Measurements from ENCODE around the gene ENTREP3.

GRCh38 chr1:155282488-155283091 is 27.3 kb upstream of the ENTREP3 start:
- TF ChIP-seq, protein P1, sequence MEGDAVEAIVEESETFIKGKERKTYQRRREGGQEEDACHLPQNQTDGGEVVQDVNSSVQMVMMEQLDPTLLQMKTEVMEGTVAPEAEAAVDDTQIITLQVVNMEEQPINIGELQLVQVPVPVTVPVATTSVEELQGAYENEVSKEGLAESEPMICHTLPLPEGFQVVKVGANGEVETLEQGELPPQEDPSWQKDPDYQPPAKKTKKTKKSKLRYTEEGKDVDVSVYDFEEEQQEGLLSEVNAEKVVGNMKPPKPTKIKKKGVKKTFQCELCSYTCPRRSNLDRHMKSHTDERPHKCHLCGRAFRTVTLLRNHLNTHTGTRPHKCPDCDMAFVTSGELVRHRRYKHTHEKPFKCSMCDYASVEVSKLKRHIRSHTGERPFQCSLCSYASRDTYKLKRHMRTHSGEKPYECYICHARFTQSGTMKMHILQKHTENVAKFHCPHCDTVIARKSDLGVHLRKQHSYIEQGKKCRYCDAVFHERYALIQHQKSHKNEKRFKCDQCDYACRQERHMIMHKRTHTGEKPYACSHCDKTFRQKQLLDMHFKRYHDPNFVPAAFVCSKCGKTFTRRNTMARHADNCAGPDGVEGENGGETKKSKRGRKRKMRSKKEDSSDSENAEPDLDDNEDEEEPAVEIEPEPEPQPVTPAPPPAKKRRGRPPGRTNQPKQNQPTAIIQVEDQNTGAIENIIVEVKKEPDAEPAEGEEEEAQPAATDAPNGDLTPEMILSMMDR (IDR thresholded peaks at IDR 0.05), result no peak
- no peak for TF ChIP-seq POLR2A (IDR thresholded peaks at IDR 0.05)
- no peak for TF ChIP-seq EP300 (IDR thresholded peaks at IDR 0.05)
